Activated CD4-positive, alpha-beta memory T cell treated with anti-CD3 and anti-CD28 coated beads, Interleukin-2, amount 10 ng/mL, durations not matched to agents 7 days and 5 days (primary cell): Measurements from ENCODE around the gene TPCN1. TPM values are rescaled to one million over a fixed set of nuclear protein-coding genes. Genes with fewer than 3 reads are reported as not detected.

Experiments
- CTCF ChIA-PET: fragments of 350-600 bp; sonication (Branson Sonifier 250); formaldehyde crosslinking; loops from one replicate; lab custom pipeline; 2021; ENCODE audit warnings: antibody characterized with exemption, inconsistent platforms; lab: Charles Lee
- POLR2A ChIA-PET: fragments of 350-600 bp; sonication (Branson Sonifier 250); formaldehyde crosslinking; loops from one replicate; lab custom pipeline; 2021; ENCODE audit warnings: antibody characterized with exemption; lab: Charles Lee
- DNase-seq: peaks from one replicate; pipeline ENCODE4 v3.0.0-alpha.2; 2020
- H3K27ac Mint-ChIP-seq: one replicate; pipeline ENCODE4 v1.8.0; 2021; ENCODE audit warnings: mild to moderate bottlenecking, mixed read lengths
- H3K27me3 Mint-ChIP-seq: one replicate; pipeline ENCODE4 v1.8.0; 2021; ENCODE audit warnings: mixed read lengths
- H3K36me3 Mint-ChIP-seq: one replicate; pipeline ENCODE4 v1.8.0; 2021; ENCODE audit warnings: low read depth, mixed read lengths
- H3K4me1 Mint-ChIP-seq: one replicate; pipeline ENCODE4 v1.8.0; 2021; ENCODE audit warnings: mixed read lengths
- H3K4me3 Mint-ChIP-seq: one replicate; pipeline ENCODE4 v1.8.0; 2021; ENCODE audit warnings: mild to moderate bottlenecking, mixed read lengths
- H3K9me3 Mint-ChIP-seq: one replicate; pipeline ENCODE4 v1.8.0; 2021; ENCODE audit warnings: mixed read lengths
- total RNA-seq, 2 experiments: library from RNA; stranded (reverse); gene quantifications; one replicate each; pipeline ENCODE4 v1.2.3, GENCODE V29; 2021

Gene TPCN1
- total RNA-seq: 10 to 100 TPM; 18.3 to 19.2 TPM

GRCh38 chr12:113221181-113221996 is at the start of gene TPCN1:
Gene TPCN1, plus strand, starts transcription at chr12:113221464. Its CDS starts 5,389 bp downstream, at chr12:113226853.
- H3K27ac Mint-ChIP-seq: peak within 1 kb of the TSS; percentile 81
- CTCF ChIA-PET: interaction anchor here (0.8 to 2.3 kb wide), 8 partner anchors 9 to 136 kb away, joined by 3 to 8 read pairs (median 4); no protein-coding TSS in a partner anchor

GRCh38 chr12:113171543-113171942 is 49.7 kb upstream of the TPCN1 start:
- H3K9me3 Mint-ChIP-seq: no peaks in the 10 kb centered on the region
- POLR2A ChIA-PET: interaction anchor here (0.6 kb wide), 1 partner anchor 20 kb away, joined by 3 read pairs; no protein-coding TSS in a partner anchor

More at GRCh38 chr12:113221181-113221996, at the start of gene TPCN1:
- H3K4me1 Mint-ChIP-seq: peaks cover 34% of the 10 kb centered on the region
- no peaks in the 10 kb centered on the region for H3K27me3 Mint-ChIP-seq
- POLR2A ChIA-PET: interaction anchor here (0.6 to 4.9 kb wide), 13 partner anchors 8 to 243 kb away, joined by 3 to 47 read pairs (median 7); partner anchors contain the start of genes DDX54, OAS2, RITA1 and SLC8B1
- H3K9me3 Mint-ChIP-seq: no peaks in the 10 kb centered on the region
- peak within 1 kb of the TSS; percentile 79 for H3K4me3 Mint-ChIP-seq
- peak; percentile 99 for DNase-seq
- no peaks in the 10 kb centered on the region for H3K36me3 Mint-ChIP-seq

GRCh38 chr12:113172185-113172584 is 49.1 kb upstream of the TPCN1 start:
- no peak overlapping the region for H3K27ac Mint-ChIP-seq
- H3K36me3 Mint-ChIP-seq: peaks cover 57% of the 10 kb centered on the region
- peaks cover 2% of the 10 kb centered on the region for H3K4me1 Mint-ChIP-seq
- H3K9me3 Mint-ChIP-seq: peaks cover 1% of the 10 kb centered on the region
- no peak for DNase-seq
- no peaks in the 10 kb centered on the region for H3K27me3 Mint-ChIP-seq
- no peak overlapping the region for H3K4me3 Mint-ChIP-seq
- POLR2A ChIA-PET: no interaction called here
- CTCF ChIA-PET: interaction anchor here (1.0 to 5.2 kb wide), 5 partner anchors 13 to 127 kb away, joined by 3 to 46 read pairs (median 37); partner anchors contain the start of genes DDX54 and RITA1

More at GRCh38 chr12:113171543-113171942, 49.7 kb upstream of the TPCN1 start:
- no peaks in the 10 kb centered on the region for H3K27me3 Mint-ChIP-seq
- CTCF ChIA-PET: interaction anchor here (1.0 to 4.6 kb wide), 5 partner anchors 18 to 126 kb away, joined by 3 to 46 read pairs (median 4); no protein-coding TSS in a partner anchor
- peaks cover 2% of the 10 kb centered on the region for H3K4me1 Mint-ChIP-seq
- no peak overlapping the region for H3K27ac Mint-ChIP-seq
- DNase-seq: no peak
- H3K4me3 Mint-ChIP-seq: no peak overlapping the region
- H3K36me3 Mint-ChIP-seq: peaks cover 54% of the 10 kb centered on the region

GRCh38 chr12:113173081-113173698 is 48.1 kb upstream of the TPCN1 start:
- Mint-ChIP-seq H3K4me3 (no peak overlapping the region), H3K36me3 (peaks cover 67% of the 10 kb centered on the region), H3K4me1 (peaks cover 2% of the 10 kb centered on the region), H3K27ac (no peak overlapping the region), H3K27me3 (no peaks in the 10 kb centered on the region), H3K9me3 (peaks cover 5% of the 10 kb centered on the region)
- DNase-seq: no peak
- POLR2A ChIA-PET: no interaction called here
- CTCF ChIA-PET: interaction anchor here (1.2 to 5.2 kb wide), 8 partner anchors 8 to 252 kb away, joined by 3 to 46 read pairs (median 8); partner anchors contain the start of genes DDX54, RITA1 and SLC8B1

- ChIA-PET CTCF (interaction anchor here (0.6 to 5.2 kb wide), 24 partner anchors 10 to 275 kb away, joined by 3 to 46 read pairs (median 4); partner anchors contain the start of genes DDX54, RASAL1, RITA1 and SLC8B1), POLR2A (interaction anchor here (1.2 to 3.7 kb wide), 2 partner anchors 11 to 21 kb away, joined by 3 to 19 read pairs; partner anchors contain the start of genes DDX54 and RITA1)
- H3K27me3 Mint-ChIP-seq: no peaks in the 10 kb centered on the region
- peaks cover 73% of the 10 kb centered on the region for H3K36me3 Mint-ChIP-seq
- peaks cover 2% of the 10 kb centered on the region for H3K4me1 Mint-ChIP-seq
- H3K27ac Mint-ChIP-seq: no peak overlapping the region
- peaks cover 5% of the 10 kb centered on the region for H3K9me3 Mint-ChIP-seq
- no peak overlapping the region for H3K4me3 Mint-ChIP-seq
- peak; percentile 77 for DNase-seq
Observed at GRCh38 chr12:113174461-113175384, 46.5 kb upstream of the TPCN1 start.

GRCh38 chr12:113179023-113179422 is 42.2 kb upstream of the TPCN1 start:
- no peak for DNase-seq
- Mint-ChIP-seq H3K36me3 (peaks cover 57% of the 10 kb centered on the region), H3K27me3 (no peaks in the 10 kb centered on the region), H3K4me1 (peaks cover 12% of the 10 kb centered on the region), H3K4me3 (no peak overlapping the region), H3K9me3 (peaks cover 5% of the 10 kb centered on the region), H3K27ac (no peak overlapping the region)
- CTCF ChIA-PET: no interaction called here
- POLR2A ChIA-PET: interaction anchor here (1.1 kb wide), 1 partner anchor 26 kb away, joined by 4 read pairs; no protein-coding TSS in a partner anchor

- H3K36me3 Mint-ChIP-seq: peaks cover 49% of the 10 kb centered on the region
Observed at GRCh38 chr12:113180333-113180732, 40.9 kb upstream of the TPCN1 start.

GRCh38 chr12:113181975-113182374 is 39.3 kb upstream of the TPCN1 start:
- Mint-ChIP-seq H3K9me3 (peaks cover 5% of the 10 kb centered on the region), H3K36me3 (peaks cover 42% of the 10 kb centered on the region), H3K4me3 (no peak overlapping the region), H3K27ac (peak overlapping the region; percentile 40), H3K27me3 (no peaks in the 10 kb centered on the region), H3K4me1 (peaks cover 20% of the 10 kb centered on the region)
- no peak for DNase-seq
- POLR2A ChIA-PET: interaction anchor here (1.3 kb wide), 1 partner anchor 25 kb away, joined by 3 read pairs; no protein-coding TSS in a partner anchor
- CTCF ChIA-PET: no interaction called here

More at GRCh38 chr12:113180333-113180732, 40.9 kb upstream of the TPCN1 start:
- Mint-ChIP-seq H3K4me3 (no peak overlapping the region), H3K9me3 (peaks cover 5% of the 10 kb centered on the region), H3K27me3 (no peaks in the 10 kb centered on the region), H3K4me1 (peaks cover 10% of the 10 kb centered on the region), H3K27ac (no peak overlapping the region)
- POLR2A ChIA-PET: no interaction called here
- CTCF ChIA-PET: interaction anchor here (0.6 to 1.2 kb wide), 2 partner anchors 10 to 570 kb away, joined by 3 to 4 read pairs; no protein-coding TSS in a partner anchor
- no peak for DNase-seq

GRCh38 chr12:113183030-113183589 is 38.2 kb upstream of the TPCN1 start:
- Mint-ChIP-seq H3K9me3 (no peaks in the 10 kb centered on the region), H3K27me3 (no peaks in the 10 kb centered on the region), H3K4me3 (peak overlapping the region; percentile 86), H3K27ac (peak overlapping the region; percentile 31), H3K36me3 (peaks cover 35% of the 10 kb centered on the region), H3K4me1 (peaks cover 26% of the 10 kb centered on the region)
- DNase-seq: no peak
- POLR2A ChIA-PET: interaction anchor here (0.6 to 1.3 kb wide), 2 partner anchors 26 to 31 kb away, joined by 3 read pairs; no protein-coding TSS in a partner anchor
- CTCF ChIA-PET: interaction anchor here (0.6 to 5.7 kb wide), 2 partner anchors 9 to 189 kb away, joined by 3 to 37 read pairs; no protein-coding TSS in a partner anchor

GRCh38 chr12:113184098-113184899 is 37.0 kb upstream of the TPCN1 start:
- peak overlapping the region; percentile 86 for H3K4me3 Mint-ChIP-seq
- H3K9me3 Mint-ChIP-seq: no peaks in the 10 kb centered on the region
- ChIA-PET POLR2A (interaction anchor here (0.7 to 4.0 kb wide), 18 partner anchors 9 to 278 kb away, joined by 3 to 47 read pairs (median 4); partner anchors contain the start of genes OAS1, OAS2, OAS3 and TPCN1), CTCF (interaction anchor here (0.6 to 5.7 kb wide), 4 partner anchors 10 to 175 kb away, joined by 3 to 37 read pairs (median 4); no protein-coding TSS in a partner anchor)
- H3K4me1 Mint-ChIP-seq: peaks cover 26% of the 10 kb centered on the region
- H3K36me3 Mint-ChIP-seq: peaks cover 28% of the 10 kb centered on the region
- H3K27ac Mint-ChIP-seq: peak overlapping the region; percentile 97
- H3K27me3 Mint-ChIP-seq: no peaks in the 10 kb centered on the region
- no peak for DNase-seq
